A549 treated with AZD2906 at 1 μM for 4 hours (cell line): ENCODE measurements around the gene ADAM33. TPM values are rescaled to one million over a fixed set of nuclear protein-coding genes. Genes with fewer than 3 reads are reported as not detected.

ENCODE experiments used
- total RNA-seq: library from RNA; stranded (reverse); fragments of 200-300 nt; extraction: Qiagen RNA extraction; gene quantifications from 5 replicates; pipeline ENCODE4 v1.2.3, GENCODE V29; 2022

ADAM33 gene, protein sequence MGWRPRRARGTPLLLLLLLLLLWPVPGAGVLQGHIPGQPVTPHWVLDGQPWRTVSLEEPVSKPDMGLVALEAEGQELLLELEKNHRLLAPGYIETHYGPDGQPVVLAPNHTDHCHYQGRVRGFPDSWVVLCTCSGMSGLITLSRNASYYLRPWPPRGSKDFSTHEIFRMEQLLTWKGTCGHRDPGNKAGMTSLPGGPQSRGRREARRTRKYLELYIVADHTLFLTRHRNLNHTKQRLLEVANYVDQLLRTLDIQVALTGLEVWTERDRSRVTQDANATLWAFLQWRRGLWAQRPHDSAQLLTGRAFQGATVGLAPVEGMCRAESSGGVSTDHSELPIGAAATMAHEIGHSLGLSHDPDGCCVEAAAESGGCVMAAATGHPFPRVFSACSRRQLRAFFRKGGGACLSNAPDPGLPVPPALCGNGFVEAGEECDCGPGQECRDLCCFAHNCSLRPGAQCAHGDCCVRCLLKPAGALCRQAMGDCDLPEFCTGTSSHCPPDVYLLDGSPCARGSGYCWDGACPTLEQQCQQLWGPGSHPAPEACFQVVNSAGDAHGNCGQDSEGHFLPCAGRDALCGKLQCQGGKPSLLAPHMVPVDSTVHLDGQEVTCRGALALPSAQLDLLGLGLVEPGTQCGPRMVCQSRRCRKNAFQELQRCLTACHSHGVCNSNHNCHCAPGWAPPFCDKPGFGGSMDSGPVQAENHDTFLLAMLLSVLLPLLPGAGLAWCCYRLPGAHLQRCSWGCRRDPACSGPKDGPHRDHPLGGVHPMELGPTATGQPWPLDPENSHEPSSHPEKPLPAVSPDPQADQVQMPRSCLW
- total RNA-seq, result 0.04 to 0.09 TPM (median 0.06 TPM) in 5 replicates

DNA sequence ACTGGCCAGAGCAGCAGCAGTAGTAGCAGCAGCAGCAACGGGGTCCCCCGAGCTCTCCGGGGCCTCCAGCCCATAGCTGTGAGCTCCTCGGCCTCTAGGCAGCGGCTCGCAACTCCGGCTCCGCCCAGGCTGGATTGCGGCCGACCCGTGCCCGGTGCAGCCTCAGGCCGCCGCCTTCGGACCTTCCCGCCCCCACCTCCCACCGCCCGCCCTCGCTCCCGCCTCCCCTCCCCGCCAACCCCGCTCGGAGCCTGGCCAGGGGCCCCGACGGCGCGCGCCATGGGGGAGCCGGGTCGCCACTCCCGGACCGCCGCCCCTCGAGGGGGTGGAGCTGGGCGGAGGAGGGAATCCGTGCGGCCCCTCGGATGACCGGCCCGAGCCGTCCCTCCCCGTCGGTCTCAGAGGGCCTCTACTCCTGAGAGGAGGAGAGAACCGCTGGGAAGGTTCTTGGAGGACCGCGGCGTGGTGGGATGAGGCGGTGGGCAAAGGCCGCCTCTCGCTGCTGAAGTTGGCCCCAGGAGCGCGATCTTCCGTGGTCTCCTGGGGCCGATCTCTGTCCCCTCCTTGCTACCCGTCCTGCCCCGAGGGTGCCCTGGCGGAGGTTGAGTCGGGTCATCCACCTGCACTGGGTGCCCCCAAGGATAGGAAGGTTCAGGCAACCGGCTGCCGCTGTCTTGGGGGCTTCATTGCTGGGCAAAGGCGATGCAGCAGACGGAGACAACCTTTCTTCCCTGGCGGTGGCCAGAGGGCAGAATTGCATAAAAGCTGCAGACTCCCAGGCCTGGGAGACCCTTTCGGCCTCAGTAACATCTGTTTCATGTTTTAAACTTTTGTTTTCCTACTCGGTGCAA lies at the start of gene ADAM33:
TSS of gene ADAM33 (minus strand) at position 80 of the 851 bp plus-strand sequence. CDS start at position 74, 6 bp downstream.

DNA sequence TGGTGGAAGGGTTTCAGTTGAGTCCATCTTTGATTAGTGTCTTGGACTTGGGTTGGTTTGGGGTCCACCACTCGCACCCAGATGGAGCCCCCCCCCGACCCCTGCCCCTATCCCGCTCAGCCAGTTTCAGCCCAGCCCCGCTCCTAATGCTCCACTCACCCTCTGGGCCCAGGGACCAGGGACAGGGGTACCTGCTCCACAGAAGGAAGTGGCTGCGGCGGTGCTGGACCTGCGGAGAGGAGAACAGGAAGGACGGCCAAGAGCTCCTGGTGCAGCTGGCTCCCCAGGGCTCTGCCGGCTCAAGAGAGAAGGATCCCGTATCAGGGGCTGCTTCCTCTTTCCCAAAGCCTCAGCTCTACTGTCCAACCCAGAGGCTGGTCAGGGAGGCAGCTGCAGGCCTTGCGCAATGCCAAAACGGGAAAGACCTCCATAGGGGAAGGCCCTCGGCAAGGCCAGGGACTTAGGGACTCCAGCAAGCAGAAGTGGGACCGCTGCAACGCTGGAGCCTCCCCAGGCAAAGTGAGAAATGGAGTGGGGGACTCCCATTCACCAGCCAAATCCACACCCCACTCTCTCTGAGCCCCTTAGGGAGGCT lies 30.6 kb upstream of the ADAM33 start, which contains the start of gene SIGLEC1:
TSS of gene SIGLEC1 (minus strand) at position 322 of the 595 bp plus-strand sequence. CDS start 5,472 bp downstream, outside the sequence.

DNA sequence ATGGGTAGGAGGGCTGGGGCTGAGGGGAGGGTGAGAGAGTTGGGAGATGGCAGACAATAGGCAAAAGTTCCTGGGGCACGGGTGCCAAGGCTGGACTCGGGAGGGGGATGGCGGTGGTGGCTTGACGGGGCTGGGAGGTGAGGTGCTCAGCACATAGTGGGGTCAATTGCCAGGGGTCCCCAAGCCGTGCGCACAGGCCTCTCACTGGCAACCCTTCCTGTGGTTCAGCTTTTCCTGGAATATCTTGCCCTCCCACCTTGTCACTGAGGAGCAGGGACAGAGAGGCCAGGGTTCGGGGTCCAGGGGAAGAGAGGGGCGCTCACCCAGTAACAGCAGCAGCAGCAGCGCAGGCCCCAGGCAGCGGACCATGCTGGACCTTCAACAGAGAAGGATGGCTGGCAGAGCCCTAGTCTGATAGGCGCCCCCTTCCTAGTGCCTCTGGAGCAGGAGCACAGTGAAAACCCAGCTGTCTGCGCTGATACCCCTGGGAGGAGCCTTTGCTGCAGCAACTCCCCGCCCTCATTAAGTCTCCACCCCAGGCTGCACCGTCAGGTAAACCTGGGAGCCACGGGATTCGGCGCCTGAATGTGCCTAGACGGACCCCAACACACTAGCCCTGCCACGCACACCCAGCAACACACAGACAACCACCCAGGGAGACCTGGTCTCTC lies 18.6 kb downstream of the ADAM33 start, which contains the start of gene GFRA4:
TSS of gene GFRA4 (minus strand) at position 369 of the 671 bp plus-strand sequence. CDS start at position 369, 0 bp downstream.

Other genes with a start within 250 kb of the ADAM33 start
- 20.0 to 25.5 TPM (median 24.2 TPM) in 5 replicates for gene ATRN, start 211.0 kb downstream of the ADAM33 start, total RNA-seq
- gene GFRA4, start 18.6 kb downstream of the ADAM33 start, total RNA-seq, result not detected in 5 replicates
- gene SIGLEC1, start 30.6 kb upstream of the ADAM33 start, total RNA-seq, result 0.02 TPM in 2 of 5 replicates, not detected in the others
- 0.40 to 0.77 TPM (median 0.60 TPM) in 5 replicates for gene HSPA12B, start 50.7 kb upstream of the ADAM33 start, total RNA-seq
- 102 to 175 TPM (median 168 TPM) in 5 replicates for gene ADISSP, start 85.7 kb upstream of the ADAM33 start, total RNA-seq
- gene SPEF1, start 99.4 kb upstream of the ADAM33 start, total RNA-seq, result 1.1 to 2.3 TPM (median 1.9 TPM) in 5 replicates
- gene CENPB, start 104.7 kb upstream of the ADAM33 start, total RNA-seq, result 92.6 to 127 TPM (median 118 TPM) in 5 replicates
- 176 to 213 TPM (median 208 TPM) in 5 replicates for gene CDC25B, start 114.3 kb upstream of the ADAM33 start, total RNA-seq
- gene AP5S1, start 138.5 kb upstream of the ADAM33 start, total RNA-seq, result 12.7 to 18.6 TPM (median 16.9 TPM) in 5 replicates
- gene MAVS, start 164.8 kb upstream of the ADAM33 start, total RNA-seq, result 18.4 to 22.7 TPM (median 20.9 TPM) in 5 replicates
- gene PANK2, start 207.4 kb upstream of the ADAM33 start, total RNA-seq, result 50.1 to 57.6 TPM (median 51.2 TPM) in 5 replicates